Right lobe of liver (tissue), 4 donors: ENCODE data around the gene FAM184A.

Source experiments
- CTCF ChIP-seq, 4 donors: fragments of 200-600 bp in 3 of 4; fragments of 450-650 bp in 1 of 4; IDR thresholded peaks; one replicate each; pipeline versions ENCODE4 v1.5.1 to v1.8.0; 2016 to 2022; ENCODE audit warnings: antibody characterized with exemption in 4 of 4, mild to moderate bottlenecking in 2 of 4
- POLR2A ChIP-seq: fragments of 450-650 bp; IDR thresholded peaks from one replicate; pipeline ENCODE4 v1.6.1; 2017; ENCODE audit warnings: antibody characterized with exemption, mild to moderate bottlenecking
- donor health status: DM: no; HTN: no; CAD: no.
- donor health status: DM: no; HTN: no; CAD: no.
- donor health status: DM: no; HTN: yes; CAD: no.

- TF ChIP-seq CTCF (IDR thresholded peaks at IDR 0.05) (no peak), POLR2A (no peak)
Observed at GRCh38 chr6:119112812-119113530, 34.5 kb upstream of the FAM184A start.
